SW480 (cell line): ENCODE results near the gene SLC6A13.
"Not testable (repeated sequence)": the region's sequence is repeated elsewhere in the genome, so short reads cannot be mapped to it uniquely, and the experiment has no call there.

ENCODE experiments used
- DNase-seq: peaks from one replicate; pipeline ENCODE4 v3.0.0-alpha.2; 2016; ENCODE audit warnings: low spot score

The SLC6A13 gene

GRCh38 chr12:262817-263216, at the start of gene SLC6A13:
TSS of gene SLC6A13 (minus strand) at chr12:262836. CDS start at chr12:260052, 2,784 bp downstream.
- DNase-seq: no peak

GRCh38 chr12:308511-308910, 45.9 kb upstream of the SLC6A13 start:
- DNase-seq: no peak

GRCh38 chr12:307406-307805, 44.8 kb upstream of the SLC6A13 start:
- DNase-seq: no peak

- no peak for DNase-seq
These were observed 42.2 kb upstream of the SLC6A13 start for GRCh38 chr12:304805-305204.

GRCh38 chr12:302766-303165, 40.1 kb upstream of the SLC6A13 start:
- DNase-seq: not testable (repeated sequence)

GRCh38 chr12:300166-300565, 37.5 kb upstream of the SLC6A13 start:
- not testable (repeated sequence) for DNase-seq

- DNase-seq: not testable (repeated sequence)
These were observed 36.9 kb upstream of the SLC6A13 start for GRCh38 chr12:299511-299910.

GRCh38 chr12:298059-298458, 35.4 kb upstream of the SLC6A13 start:
- not testable (repeated sequence) for DNase-seq

- DNase-seq: no peak
These were observed 32.5 kb upstream of the SLC6A13 start for GRCh38 chr12:295132-295531.

GRCh38 chr12:293199-293598, 30.6 kb upstream of the SLC6A13 start:
- no peak for DNase-seq

- no peak for DNase-seq
These were observed 29.6 kb upstream of the SLC6A13 start for GRCh38 chr12:292186-292585.

GRCh38 chr12:291153-291723, 28.6 kb upstream of the SLC6A13 start:
- peak; percentile 29 for DNase-seq

GRCh38 chr12:288687-289086, 26.1 kb upstream of the SLC6A13 start:
- no peak for DNase-seq

- no peak for DNase-seq
These were observed 24.1 kb upstream of the SLC6A13 start for GRCh38 chr12:286531-287300.

GRCh38 chr12:278046-278445, 15.4 kb upstream of the SLC6A13 start:
- no peak for DNase-seq

- DNase-seq: no peak
These were observed 13.2 kb upstream of the SLC6A13 start for GRCh38 chr12:275812-276211.

GRCh38 chr12:273382-273781, 10.7 kb upstream of the SLC6A13 start:
- DNase-seq: no peak

- DNase-seq: no peak
These were observed 10.3 kb upstream of the SLC6A13 start for GRCh38 chr12:272942-273341.

GRCh38 chr12:271161-271560, 8.5 kb upstream of the SLC6A13 start:
- DNase-seq: no peak

- no peak for DNase-seq
These were observed 6.6 kb upstream of the SLC6A13 start for GRCh38 chr12:269191-269590.

- DNase-seq: no peak
These were observed 5.8 kb upstream of the SLC6A13 start for GRCh38 chr12:268483-268840.

GRCh38 chr12:267581-268482, 5.2 kb upstream of the SLC6A13 start:
- no peak for DNase-seq

GRCh38 chr12:265096-265495, 2.5 kb upstream of the SLC6A13 start:
- no peak for DNase-seq
